ENCODE results near the gene ASTN1.

ASTN1 gene

DNA sequence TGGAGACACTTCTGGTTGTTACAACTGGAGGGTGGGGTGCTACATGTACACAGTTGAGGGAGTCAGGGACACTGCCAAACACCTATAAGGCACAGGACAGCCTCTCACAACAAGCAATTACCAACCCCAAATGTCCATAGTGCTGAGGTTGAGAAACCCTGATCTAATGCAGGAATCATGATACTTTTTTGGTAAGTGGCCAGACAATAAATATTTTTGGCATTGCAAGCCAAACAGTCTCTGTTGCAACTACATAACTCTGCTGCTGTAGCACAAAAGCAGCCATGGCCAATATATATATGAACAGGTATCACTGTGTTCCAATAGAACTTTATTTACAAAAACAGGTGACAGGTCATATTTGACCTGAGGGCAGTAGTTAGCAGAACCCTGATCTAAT is 177.5 kb downstream of the ASTN1 start:
- CTCF ChIA-PET = no interaction called here
- TF ChIP-seq, protein P1, sequence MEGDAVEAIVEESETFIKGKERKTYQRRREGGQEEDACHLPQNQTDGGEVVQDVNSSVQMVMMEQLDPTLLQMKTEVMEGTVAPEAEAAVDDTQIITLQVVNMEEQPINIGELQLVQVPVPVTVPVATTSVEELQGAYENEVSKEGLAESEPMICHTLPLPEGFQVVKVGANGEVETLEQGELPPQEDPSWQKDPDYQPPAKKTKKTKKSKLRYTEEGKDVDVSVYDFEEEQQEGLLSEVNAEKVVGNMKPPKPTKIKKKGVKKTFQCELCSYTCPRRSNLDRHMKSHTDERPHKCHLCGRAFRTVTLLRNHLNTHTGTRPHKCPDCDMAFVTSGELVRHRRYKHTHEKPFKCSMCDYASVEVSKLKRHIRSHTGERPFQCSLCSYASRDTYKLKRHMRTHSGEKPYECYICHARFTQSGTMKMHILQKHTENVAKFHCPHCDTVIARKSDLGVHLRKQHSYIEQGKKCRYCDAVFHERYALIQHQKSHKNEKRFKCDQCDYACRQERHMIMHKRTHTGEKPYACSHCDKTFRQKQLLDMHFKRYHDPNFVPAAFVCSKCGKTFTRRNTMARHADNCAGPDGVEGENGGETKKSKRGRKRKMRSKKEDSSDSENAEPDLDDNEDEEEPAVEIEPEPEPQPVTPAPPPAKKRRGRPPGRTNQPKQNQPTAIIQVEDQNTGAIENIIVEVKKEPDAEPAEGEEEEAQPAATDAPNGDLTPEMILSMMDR (IDR thresholded peaks at IDR 0.05; ENCODE audit: insufficient read depth, low read length, missing control alignments) = no peak
- DNase-seq (ENCODE audit: low read depth, low spot score) = no peak
- H3K4me3 ChIP-seq (ENCODE audit: low read depth, low read length) = no peak overlapping the region
- POLR2A ChIA-PET = no interaction called here

DNA sequence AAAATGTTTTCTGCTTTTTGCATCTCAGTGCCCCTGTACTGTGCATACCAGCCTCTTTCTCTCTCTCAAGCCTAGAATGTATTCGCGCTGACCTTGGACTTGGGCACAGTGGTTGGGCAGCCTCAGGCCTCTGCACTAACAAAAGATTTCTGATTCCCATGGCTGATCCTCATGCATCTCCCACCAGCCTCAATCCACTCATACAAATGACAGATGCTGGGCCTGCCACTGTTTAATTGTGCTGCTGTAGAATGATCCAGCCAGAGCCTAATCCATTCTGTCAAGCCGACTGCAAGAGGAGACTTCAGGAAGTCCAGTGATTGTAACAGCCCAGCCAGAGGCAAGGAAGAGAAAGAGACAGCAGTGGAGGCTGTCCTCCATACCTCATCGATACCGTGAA is 180.8 kb downstream of the ASTN1 start:
- ChIA-PET CTCF (no interaction called here), POLR2A (no interaction called here)
- H3K4me3 ChIP-seq (ENCODE audit: low read depth, low read length) = no peak overlapping the region
- TF ChIP-seq, protein P1 (IDR thresholded peaks at IDR 0.05; ENCODE audit: insufficient read depth, low read length, missing control alignments) = no peak
- DNase-seq (ENCODE audit: low read depth, low spot score) = no peak

DNA sequence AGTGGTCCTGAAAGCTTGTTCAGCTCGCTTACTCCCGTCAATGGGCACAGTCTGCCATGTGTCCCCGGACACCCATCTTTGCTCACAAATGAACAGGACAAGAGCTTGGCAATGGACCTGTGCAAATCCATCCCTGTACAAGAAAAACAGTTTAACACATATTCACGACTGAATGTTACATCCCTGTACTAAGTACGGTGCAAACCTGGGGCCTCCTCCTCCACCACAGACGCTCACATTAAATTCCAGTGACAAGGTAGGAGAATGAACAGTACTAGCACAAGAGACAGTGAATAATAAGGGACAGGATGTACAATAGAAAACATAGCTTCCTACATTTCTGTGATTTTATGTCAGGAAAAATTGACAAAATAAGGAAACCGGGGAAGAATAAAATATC is 187.7 kb downstream of the ASTN1 start:
- H3K4me3 ChIP-seq (ENCODE audit: low read depth, low read length) = no peak overlapping the region
- ChIA-PET POLR2A (no interaction called here), CTCF (no interaction called here)
- TF ChIP-seq, protein P1 (IDR thresholded peaks at IDR 0.05; ENCODE audit: insufficient read depth, low read length, missing control alignments) = no peak
- no peak for DNase-seq (ENCODE audit: low read depth, low spot score)

DNA sequence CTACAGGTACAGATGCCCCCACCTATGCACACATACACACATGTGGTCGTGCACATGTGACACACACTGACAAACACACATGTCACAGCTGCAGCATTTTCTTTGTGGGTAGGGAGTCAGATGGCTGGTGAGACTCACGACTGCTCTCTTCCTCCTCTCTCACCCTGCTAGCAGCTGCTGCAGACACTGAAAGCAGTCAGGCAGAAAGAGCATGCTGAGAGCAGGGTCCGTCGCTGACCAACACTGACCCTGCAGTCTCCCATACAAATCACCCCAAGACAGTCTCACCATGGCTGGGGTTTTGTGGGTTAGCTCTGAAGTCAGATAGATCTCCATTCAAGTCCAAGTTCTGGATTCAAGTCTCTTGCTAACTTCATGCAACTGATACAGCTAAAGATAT is 188.3 kb downstream of the ASTN1 start:
- ChIA-PET CTCF (no interaction called here), POLR2A (no interaction called here)
- no peak overlapping the region for H3K4me3 ChIP-seq (ENCODE audit: low read depth, low read length)
- TF ChIP-seq, protein P1 (IDR thresholded peaks at IDR 0.05; ENCODE audit: insufficient read depth, low read length, missing control alignments) = no peak
- no peak for DNase-seq (ENCODE audit: low read depth, low spot score)

DNA sequence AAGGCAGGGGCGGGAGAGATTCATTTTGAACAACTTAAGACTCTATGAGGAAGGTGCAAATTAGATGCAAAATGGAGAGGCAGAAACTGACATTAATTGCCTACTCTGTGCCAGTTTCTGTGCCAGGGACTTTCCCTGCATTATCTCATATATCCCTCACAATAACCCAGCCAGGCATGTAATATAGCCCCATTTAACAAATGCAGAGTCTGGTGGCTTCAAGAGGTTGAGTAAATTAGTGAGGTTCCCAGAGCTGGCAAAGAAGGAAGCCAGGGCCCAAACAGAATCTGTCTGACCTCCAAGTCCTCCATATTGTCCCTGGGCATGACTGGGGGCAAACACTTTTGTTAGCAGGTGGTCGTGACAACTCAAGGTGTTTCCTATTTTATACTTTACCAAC is 199.8 kb downstream of the ASTN1 start:
- POLR2A ChIA-PET = no interaction called here
- TF ChIP-seq, protein P1 (IDR thresholded peaks at IDR 0.05; ENCODE audit: insufficient read depth, low read length, missing control alignments) = no peak
- no peak for DNase-seq (ENCODE audit: low read depth, low spot score)
- CTCF ChIA-PET = no interaction called here
- no peak overlapping the region for H3K4me3 ChIP-seq (ENCODE audit: low read depth, low read length)

DNA sequence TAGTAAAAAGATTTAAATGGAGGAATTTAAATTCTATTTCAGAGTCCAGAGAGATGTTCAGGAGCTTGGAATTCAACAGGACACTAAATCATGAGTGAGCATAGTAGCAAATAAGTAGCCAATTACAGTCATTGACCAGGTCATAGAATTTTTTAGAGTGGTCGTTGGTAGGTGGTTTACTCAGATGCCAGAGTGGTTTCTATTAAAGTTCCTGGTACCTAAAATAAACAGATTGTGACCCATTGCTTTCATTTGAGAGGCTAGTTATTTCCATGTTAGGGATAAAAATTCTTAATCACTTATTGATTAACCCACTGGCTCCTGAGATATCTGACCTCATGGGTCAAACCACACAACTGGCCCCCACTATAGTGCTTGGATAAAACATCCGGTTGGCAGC is 201.3 kb downstream of the ASTN1 start:
- TF ChIP-seq, protein P1 (IDR thresholded peaks at IDR 0.05; ENCODE audit: insufficient read depth, low read length, missing control alignments) = no peak
- CTCF ChIA-PET = interaction anchor here (1.1 kb wide), 1 partner anchor 10 kb away, joined by 4 read pairs; no protein-coding TSS in a partner anchor
- DNase-seq (ENCODE audit: low read depth, low spot score) = no peak

More for the DNA sequence above, 201.3 kb downstream of the ASTN1 start:
- POLR2A ChIA-PET = no interaction called here
- H3K4me3 ChIP-seq (ENCODE audit: low read depth, low read length) = no peak overlapping the region
